ENCODE measurements around the gene ITGA2B. TPM values are rescaled to one million over a fixed set of nuclear protein-coding genes. Genes with fewer than 3 reads are reported as not detected.

ITGA2B gene
- total and polyA plus RNA-seq, 2 of the 8 experiments (the other 6 are each of a cell fraction or from before 2014, with no cell fraction given): 6.9 to 12.3 TPM

- TF ChIP-seq CTBP2 (IDR thresholded peaks at IDR 0.05; ENCODE audit: borderline replicate concordance, insufficient read depth, insufficient read length, low read length) (no peak), TBP (IDR thresholded peaks at IDR 0.05; ENCODE audit: low read depth, low read length) (no peak), SP2 (IDR thresholded peaks at IDR 0.05; ENCODE audit: low read length) (no peak), ATF3 (IDR thresholded peaks at IDR 0.05; ENCODE audit: insufficient read depth, low read depth, low read length) (no peak), SAP30 (IDR thresholded peaks at IDR 0.05; ENCODE audit: insufficient read depth, insufficient replicate concordance, low read length) (no peak), MAFK (IDR thresholded peaks at IDR 0.05; ENCODE audit: low read depth, low read length) (no peak)
Observed at GRCh38 chr17:44390250-44390870, 911 bp upstream of the ITGA2B start (continued).
